Left lung (tissue), 10 donors: ENCODE data around the gene NOL4L. TPM values are rescaled to one million over a fixed set of nuclear protein-coding genes. Genes with fewer than 3 reads are reported as not detected.

Experiments used
- ATAC-seq: fragments of 200-7000 bp; cut with Tn5 transposase; one replicate; pipeline ENCODE4 v1.9.1; 2020; ENCODE audit warnings: moderate library complexity
- DNase-seq, 4 donors: peaks; one replicate each; pipeline ENCODE4 v3.0.0-alpha.2; 2013 to 2020
- H3K27ac ChIP-seq, 2 donors: fragments of 200-600 bp; sonication (generic) in 1 of 2; one replicate each; pipeline versions ENCODE4 v1.5.0 to v1.8.0; 2020 to 2021
- H3K27me3 ChIP-seq, 2 donors: fragments of 200-600 bp; sonication (generic) in 1 of 2; one replicate each; pipeline versions ENCODE4 v1.5.0 to v1.8.0; 2020 to 2021
- H3K36me3 ChIP-seq, 2 donors: fragments of 200-600 bp; sonication (generic) in 1 of 2; one replicate each; pipeline versions ENCODE4 v1.5.0 to v1.8.0; 2020 to 2021
- H3K4me1 ChIP-seq, 2 donors: fragments of 200-600 bp; one replicate each; pipeline ENCODE4 v1.8.0; 2021
- H3K4me3 ChIP-seq, 2 donors: fragments of 200-600 bp; sonication (generic) in 1 of 2; one replicate each; pipeline versions ENCODE4 v1.5.0 to v1.8.0; 2020 to 2021; ENCODE audit warnings: mild to moderate bottlenecking in 1 of 2
- H3K9me3 ChIP-seq, 2 donors: fragments of 200-600 bp; sonication (generic) in 1 of 2; one replicate each; pipeline versions ENCODE4 v1.5.0 to v1.8.0; 2020 to 2021
- intact Hi-C, 2 donors: fragments of 100-400 bp; cut with DNase I; formaldehyde crosslinking; loops; one replicate each; pipeline versions ENCODE4 v1.11.2 to v1.14.2; 2022
- polyA plus RNA-seq, 6 donors: library from polyadenylated mRNA; unstranded; fragments of 120-200 nt; gene quantifications; one replicate each; pipeline ENCODE4 v1.2.1, GENCODE V29; 2013; ENCODE audit not compliant: insufficient read length in 6 of 6
- total RNA-seq, 2 donors: library from RNA; stranded (reverse); fragmentation: NEBNext Ultra II Directional; extraction: Animal tissue kit (Norgen Biotek cat#: 25700); gene quantifications; one replicate each; pipeline ENCODE4 v1.2.1, GENCODE V29; 2021
- TF ChIP-seq, protein P1 (sequence below), 2 donors: fragments of 200-600 bp; sonication (generic) in 1 of 2; IDR thresholded peaks; one replicate each; pipeline versions ENCODE4 v1.5.0 to v1.8.0; 2021; ENCODE audit warnings: antibody characterized with exemption in 2 of 2
- donor health status: DM: no; HTN: yes; CAD: no.
- donor health status: DM: no; HTN: no; CAD: no.

Gene NOL4L
- total and polyA plus RNA-seq, 8 donors: 16.7 to 49.0 (median 40.7) TPM

- no peak overlapping the region for H3K4me3 ChIP-seq
- ATAC-seq (no peak), DNase-seq (peak in 1 of 4 donors; percentile 5)
- TF ChIP-seq, protein P1, sequence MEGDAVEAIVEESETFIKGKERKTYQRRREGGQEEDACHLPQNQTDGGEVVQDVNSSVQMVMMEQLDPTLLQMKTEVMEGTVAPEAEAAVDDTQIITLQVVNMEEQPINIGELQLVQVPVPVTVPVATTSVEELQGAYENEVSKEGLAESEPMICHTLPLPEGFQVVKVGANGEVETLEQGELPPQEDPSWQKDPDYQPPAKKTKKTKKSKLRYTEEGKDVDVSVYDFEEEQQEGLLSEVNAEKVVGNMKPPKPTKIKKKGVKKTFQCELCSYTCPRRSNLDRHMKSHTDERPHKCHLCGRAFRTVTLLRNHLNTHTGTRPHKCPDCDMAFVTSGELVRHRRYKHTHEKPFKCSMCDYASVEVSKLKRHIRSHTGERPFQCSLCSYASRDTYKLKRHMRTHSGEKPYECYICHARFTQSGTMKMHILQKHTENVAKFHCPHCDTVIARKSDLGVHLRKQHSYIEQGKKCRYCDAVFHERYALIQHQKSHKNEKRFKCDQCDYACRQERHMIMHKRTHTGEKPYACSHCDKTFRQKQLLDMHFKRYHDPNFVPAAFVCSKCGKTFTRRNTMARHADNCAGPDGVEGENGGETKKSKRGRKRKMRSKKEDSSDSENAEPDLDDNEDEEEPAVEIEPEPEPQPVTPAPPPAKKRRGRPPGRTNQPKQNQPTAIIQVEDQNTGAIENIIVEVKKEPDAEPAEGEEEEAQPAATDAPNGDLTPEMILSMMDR (IDR thresholded peaks at IDR 0.05): no peak
- H3K36me3 ChIP-seq: no peaks in the 10 kb centered on the region
- intact Hi-C loops: no loop called here
- peak overlapping the region in 1 of 2 donors; percentile 81 for H3K27ac ChIP-seq
- H3K4me1 ChIP-seq: peaks cover 13 to 28% of the 10 kb centered on the region in 2 donors
- H3K9me3 ChIP-seq: no peaks in the 10 kb centered on the region
- H3K27me3 ChIP-seq: no peaks in the 10 kb centered on the region
Measured at GRCh38 chr20:32485770-32486478, 99.2 kb downstream of the NOL4L start.

- TF ChIP-seq, protein P1 (IDR thresholded peaks at IDR 0.05): peak; percentile 78 to 83
- Histone ChIP-seq H3K36me3 (no peaks in the 10 kb centered on the region), H3K4me1 (peaks cover 16 to 36% of the 10 kb centered on the region in 2 donors), H3K27me3 (no peaks in the 10 kb centered on the region), H3K27ac (peak overlapping the region; percentile 79 to 81), H3K9me3 (no peaks in the 10 kb centered on the region), H3K4me3 (peak overlapping the region; percentile 66 to 74)
- DNase-seq: peak; percentile 77 to 82 (median 78)
- ATAC-seq: peak; percentile 68
- intact Hi-C loops: no loop called here
Measured at GRCh38 chr20:32484958-32485769, 100.0 kb downstream of the NOL4L start.

GRCh38 chr20:32484225-32484957 is 100.7 kb downstream of the NOL4L start:
- Histone ChIP-seq H3K4me3 (peak overlapping the region; percentile 66 to 74), H3K36me3 (no peaks in the 10 kb centered on the region), H3K27me3 (no peaks in the 10 kb centered on the region), H3K4me1 (peaks cover 16 to 44% of the 10 kb centered on the region in 2 donors), H3K9me3 (no peaks in the 10 kb centered on the region), H3K27ac (peak overlapping the region; percentile 79 to 81)
- ATAC-seq: peak; percentile 39
- DNase-seq: peak in 3 of 4 donors; percentile 36 to 89 (median 58)
- intact Hi-C loops: no loop called here
- TF ChIP-seq, protein P1 (IDR thresholded peaks at IDR 0.05): no peak

DNA sequence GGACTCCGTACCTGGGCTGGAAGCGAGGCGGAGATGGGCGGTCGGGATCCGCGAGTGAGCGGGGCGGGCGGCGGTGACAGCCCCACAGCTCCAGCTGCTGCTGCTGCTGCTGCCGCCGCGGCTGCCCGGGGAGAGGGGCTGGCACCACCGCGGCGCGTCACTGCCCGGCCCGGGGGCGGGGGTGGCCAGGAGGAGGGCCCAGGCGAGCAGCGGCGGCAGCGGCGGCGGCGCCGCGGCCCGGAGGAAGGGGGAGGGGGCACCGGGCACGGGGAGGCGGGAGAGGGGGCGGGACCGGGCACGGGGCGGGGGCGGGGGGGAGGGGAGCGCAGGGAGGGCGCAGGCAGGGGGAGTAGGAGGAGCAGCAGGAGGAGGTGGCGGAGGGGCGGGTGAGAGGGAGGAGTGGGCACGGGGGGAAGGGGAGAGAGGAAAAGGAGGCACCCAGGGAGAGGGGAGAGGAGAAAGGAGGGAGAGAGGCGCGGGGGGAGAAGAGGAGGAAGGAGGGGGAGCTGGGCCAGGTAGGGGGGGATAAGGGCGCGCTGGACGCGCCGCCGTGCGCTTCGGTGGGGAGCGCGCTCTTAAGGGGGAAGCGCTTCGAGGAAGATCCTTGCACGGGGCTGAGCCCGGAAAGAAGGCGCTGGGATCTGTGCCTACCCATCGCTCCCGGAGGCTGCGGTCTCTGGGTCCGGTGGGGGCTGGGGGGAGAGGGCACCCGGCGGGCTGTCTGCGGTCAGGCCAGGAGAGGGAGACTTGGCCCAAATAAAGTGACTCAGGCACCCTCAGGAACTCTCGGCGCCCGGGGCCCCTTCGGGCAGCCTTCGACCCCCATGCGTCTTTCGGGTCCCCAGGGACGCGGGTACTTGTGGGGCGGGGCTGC is 101.5 kb downstream of the NOL4L start:
- no peaks in the 10 kb centered on the region for H3K27me3 ChIP-seq
- H3K4me1 ChIP-seq: peaks cover 16 to 52% of the 10 kb centered on the region in 2 donors
- H3K4me3 ChIP-seq: peak overlapping the region; percentile 66 to 74
- H3K9me3 ChIP-seq: no peaks in the 10 kb centered on the region
- H3K27ac ChIP-seq: peak overlapping the region; percentile 79 to 83
- ATAC-seq (peak; percentile 68), DNase-seq (peak; percentile 65 to 95 (median 80))
- no peaks in the 10 kb centered on the region for H3K36me3 ChIP-seq
- intact Hi-C loops: no loop called here
- TF ChIP-seq, protein P1 (IDR thresholded peaks at IDR 0.05): no peak
